ENCODE results near the gene ATP2C2. TPM values are rescaled to one million over a fixed set of nuclear protein-coding genes. Genes with fewer than 3 reads are reported as not detected.

ATP2C2 gene
- polyA plus RNA-seq, 1 donor (not counting 4 experiments of a cell fraction or from before 2014, with no cell fraction given): 0.96 TPM

DNA sequence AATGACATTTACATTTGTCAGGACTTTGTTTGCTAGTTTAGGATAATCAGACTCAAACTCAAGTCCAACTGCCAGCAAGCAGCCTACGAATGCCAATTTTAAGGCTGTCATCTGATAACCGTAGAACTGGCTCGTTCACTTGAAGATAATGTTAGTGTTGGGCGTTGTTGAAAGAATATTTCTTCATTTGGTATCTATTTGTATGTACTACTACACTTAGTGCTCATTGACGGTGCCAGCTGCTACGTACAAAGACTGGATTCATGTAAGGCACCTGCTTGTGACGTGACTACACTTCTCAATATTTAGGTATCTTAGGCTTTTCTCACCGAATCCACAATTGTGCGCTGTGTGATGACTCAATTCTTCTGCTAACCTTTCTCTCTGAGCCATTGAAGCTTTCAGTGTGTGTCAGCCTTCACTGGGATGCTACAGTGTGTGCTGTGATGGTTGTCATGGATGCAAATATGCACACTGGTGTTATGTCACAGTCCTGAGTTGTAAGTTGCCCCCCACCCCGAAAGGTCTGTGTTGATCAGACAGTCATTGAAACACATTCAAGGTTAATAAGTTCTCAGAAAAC is 5.7 kb downstream of the ATP2C2 start:
- DNase-seq (ENCODE audit: low read depth, low spot score) (no peak), FAIRE-seq (no peak)
- Histone ChIP-seq H4K20me1 (ENCODE audit: control insufficient read depth, extremely low read depth, insufficient read depth, low read length) (no peaks in the 10 kb centered on the region), H3K4me2 (ENCODE audit: control insufficient read depth, extremely low read depth, insufficient read depth, low read depth, low read length) (no peak overlapping the region), H3K36me3 (ENCODE audit: control insufficient read depth in 2 of 2, extremely low read depth in 1 of 2, insufficient read depth in 2 of 2, low read length in 2 of 2) (no peaks in the 10 kb centered on the region), H3K9me1 (ENCODE audit: control insufficient read depth, extremely low read depth, insufficient read depth, low read length) (no peaks in the 10 kb centered on the region), H3K9ac (ENCODE audit: control insufficient read depth, extremely low read depth, insufficient read depth, low read length) (no peak overlapping the region), H3K79me2 (ENCODE audit: control insufficient read depth, insufficient read depth, low read length) (no peaks in the 10 kb centered on the region), H3K27ac (ENCODE audit: control insufficient read depth, insufficient read depth, low read length) (no peak overlapping the region), H3K27me3 (ENCODE audit: control insufficient read depth, extremely low read depth, insufficient read depth, low read length) (peaks cover 4% of the 10 kb centered on the region), H3K4me3 (ENCODE audit: control insufficient read depth in 2 of 3, extremely low read depth in 1 of 3, insufficient read depth in 2 of 3, low read depth in 1 of 3, low read length in 3 of 3) (no peak overlapping the region), H3K9me3 (ENCODE audit: control insufficient read depth, low read depth, low read length) (no peaks in the 10 kb centered on the region), H3K4me1 (ENCODE audit: control insufficient read depth, extremely low read depth, insufficient read depth, low read length) (peaks cover 20% of the 10 kb centered on the region), H2AFZ (ENCODE audit: control insufficient read depth, low read length) (no peak overlapping the region)
- TF ChIP-seq, protein P1, sequence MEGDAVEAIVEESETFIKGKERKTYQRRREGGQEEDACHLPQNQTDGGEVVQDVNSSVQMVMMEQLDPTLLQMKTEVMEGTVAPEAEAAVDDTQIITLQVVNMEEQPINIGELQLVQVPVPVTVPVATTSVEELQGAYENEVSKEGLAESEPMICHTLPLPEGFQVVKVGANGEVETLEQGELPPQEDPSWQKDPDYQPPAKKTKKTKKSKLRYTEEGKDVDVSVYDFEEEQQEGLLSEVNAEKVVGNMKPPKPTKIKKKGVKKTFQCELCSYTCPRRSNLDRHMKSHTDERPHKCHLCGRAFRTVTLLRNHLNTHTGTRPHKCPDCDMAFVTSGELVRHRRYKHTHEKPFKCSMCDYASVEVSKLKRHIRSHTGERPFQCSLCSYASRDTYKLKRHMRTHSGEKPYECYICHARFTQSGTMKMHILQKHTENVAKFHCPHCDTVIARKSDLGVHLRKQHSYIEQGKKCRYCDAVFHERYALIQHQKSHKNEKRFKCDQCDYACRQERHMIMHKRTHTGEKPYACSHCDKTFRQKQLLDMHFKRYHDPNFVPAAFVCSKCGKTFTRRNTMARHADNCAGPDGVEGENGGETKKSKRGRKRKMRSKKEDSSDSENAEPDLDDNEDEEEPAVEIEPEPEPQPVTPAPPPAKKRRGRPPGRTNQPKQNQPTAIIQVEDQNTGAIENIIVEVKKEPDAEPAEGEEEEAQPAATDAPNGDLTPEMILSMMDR (optimal IDR thresholded peaks at IDR 0.05 in 1 of 3, IDR thresholded peaks at IDR 0.05 in 1 of 3, conservative IDR thresholded peaks at IDR 0.05 in 1 of 3; ENCODE audit: extremely low read depth in 1 of 3, insufficient read depth in 2 of 3, low read length in 3 of 3): no peak
- TF ChIP-seq EZH2 (IDR thresholded peaks at IDR 0.05; ENCODE audit: low read length): no peak
- dilution Hi-C loops (cut with MboI; ENCODE audit: extremely low pct_ligation_motif_present, low sequenced_read_pairs): no loop called here

- no peaks in the 10 kb centered on the region for H3K9me1 ChIP-seq (ENCODE audit: control insufficient read depth, extremely low read depth, insufficient read depth, low read length)
- no peaks in the 10 kb centered on the region for H3K79me2 ChIP-seq (ENCODE audit: control insufficient read depth, insufficient read depth, low read length)
- no peak overlapping the region for H2AFZ ChIP-seq (ENCODE audit: control insufficient read depth, low read length)
- no peak for DNase-seq (ENCODE audit: low read depth, low spot score)
- H3K4me1 ChIP-seq (ENCODE audit: control insufficient read depth, extremely low read depth, insufficient read depth, low read length): peaks cover 4% of the 10 kb centered on the region
- H3K4me2 ChIP-seq (ENCODE audit: control insufficient read depth, extremely low read depth, insufficient read depth, low read depth, low read length): no peak overlapping the region
- H3K27me3 ChIP-seq (ENCODE audit: control insufficient read depth, extremely low read depth, insufficient read depth, low read length): peaks cover 3% of the 10 kb centered on the region
- H3K4me3 ChIP-seq (ENCODE audit: control insufficient read depth in 2 of 3, extremely low read depth in 1 of 3, insufficient read depth in 2 of 3, low read depth in 1 of 3, low read length in 3 of 3): no peak overlapping the region
- TF ChIP-seq, protein P1 (optimal IDR thresholded peaks at IDR 0.05 in 1 of 3, IDR thresholded peaks at IDR 0.05 in 1 of 3, conservative IDR thresholded peaks at IDR 0.05 in 1 of 3; ENCODE audit: extremely low read depth in 1 of 3, insufficient read depth in 2 of 3, low read length in 3 of 3): no peak
- TF ChIP-seq EZH2 (IDR thresholded peaks at IDR 0.05; ENCODE audit: low read length): no peak
- no peaks in the 10 kb centered on the region for H3K9me3 ChIP-seq (ENCODE audit: control insufficient read depth, low read depth, low read length)
- H3K36me3 ChIP-seq (ENCODE audit: control insufficient read depth in 2 of 2, extremely low read depth in 1 of 2, insufficient read depth in 2 of 2, low read length in 2 of 2): no peaks in the 10 kb centered on the region
- dilution Hi-C loops (cut with MboI; ENCODE audit: extremely low pct_ligation_motif_present, low sequenced_read_pairs): no loop called here
- H3K9ac ChIP-seq (ENCODE audit: control insufficient read depth, extremely low read depth, insufficient read depth, low read length): no peak overlapping the region
- FAIRE-seq: no peak
- no peak overlapping the region for H3K27ac ChIP-seq (ENCODE audit: control insufficient read depth, insufficient read depth, low read length)
- no peaks in the 10 kb centered on the region for H4K20me1 ChIP-seq (ENCODE audit: control insufficient read depth, extremely low read depth, insufficient read depth, low read length)
Measured at GRCh38 chr16:84378099-84378498, 9.8 kb downstream of the ATP2C2 start.
